NB4 (cell line): Measurements from ENCODE around the gene BCAR3.

Experiments used
- DNase-seq: peaks from one replicate; pipeline ENCODE4 v3.0.0; 2010; ENCODE audit warnings: low read depth
- H3K4me3 ChIP-seq: one replicate; pipeline ENCODE4 v1.5.1; 2011; ENCODE audit warnings: mild to moderate bottlenecking, low read depth, low read length, moderate library complexity
- CTCF ChIP-seq: IDR thresholded peaks from one replicate; pipeline ENCODE4 v1.5.1; 2012; ENCODE audit warnings: low read depth, low read length
- MAX ChIP-seq: IDR thresholded peaks from 2 replicates; pipeline ENCODE4 v1.6.1; 2011; ENCODE audit warnings: low read depth, low read length
- MYC ChIP-seq: IDR thresholded peaks from 2 replicates; pipeline ENCODE4 v1.6.1; 2011; ENCODE audit warnings: low read depth, low read length
- POLR2A ChIP-seq: IDR thresholded peaks from 2 replicates; pipeline ENCODE4 v1.6.1; 2011; ENCODE audit warnings: mild to moderate bottlenecking; ENCODE audit not compliant: insufficient read length; ENCODE audit errors: extremely low read depth

BCAR3 gene

GRCh38 chr1:93577536-93578432 lies 103.9 kb downstream of the BCAR3 start:
- no peak overlapping the region for H3K4me3 ChIP-seq
- TF ChIP-seq MYC (no peak), POLR2A (no peak), CTCF (no peak), MAX (no peak)
- no peak for DNase-seq

- H3K4me3 ChIP-seq = no peak overlapping the region
- no peak for DNase-seq
- TF ChIP-seq MYC = no peak
- TF ChIP-seq MAX = no peak
- TF ChIP-seq POLR2A = no peak
- TF ChIP-seq CTCF = no peak
These were observed 104.9 kb downstream of the BCAR3 start for GRCh38 chr1:93576746-93577145.

- TF ChIP-seq POLR2A (no peak), MYC (no peak), MAX (no peak)
- DNase-seq = no peak
- no peak overlapping the region for H3K4me3 ChIP-seq
These were observed 105.3 kb downstream of the BCAR3 start for GRCh38 chr1:93576346-93576745.

GRCh38 chr1:93575621-93576284 lies 105.9 kb downstream of the BCAR3 start:
- TF ChIP-seq MAX = no peak
- TF ChIP-seq MYC = no peak
- TF ChIP-seq CTCF = no peak
- TF ChIP-seq POLR2A = no peak
- no peak for DNase-seq
- H3K4me3 ChIP-seq = no peak overlapping the region

- TF ChIP-seq MYC (no peak), MAX (no peak), CTCF (no peak), POLR2A (no peak)
- H3K4me3 ChIP-seq = no peak overlapping the region
- no peak for DNase-seq
These were observed 106.6 kb downstream of the BCAR3 start for GRCh38 chr1:93574991-93575390.

GRCh38 chr1:93574511-93574910 lies 107.1 kb downstream of the BCAR3 start:
- TF ChIP-seq MAX = no peak
- TF ChIP-seq MYC = no peak
- no peak for TF ChIP-seq POLR2A
- TF ChIP-seq CTCF = no peak
- H3K4me3 ChIP-seq = no peak overlapping the region
- no peak for DNase-seq
